Vagina (tissue), 2 donors: ENCODE data around the gene ZNF385B. TPM values are rescaled to one million over a fixed set of nuclear protein-coding genes. Genes with fewer than 3 reads are reported as not detected.

Experiments
- DNase-seq, 2 donors: peaks; one replicate each; pipeline ENCODE4 v3.0.0-alpha.2; 2017; ENCODE audit errors: extremely low spot score in 2 of 2
- H3K27ac ChIP-seq: fragments of 200-600 bp; sonication (generic); one replicate; pipeline ENCODE4 v1.5.1; 2019
- H3K27me3 ChIP-seq: fragments of 200-600 bp; sonication (generic); one replicate; pipeline ENCODE4 v1.5.1; 2019
- H3K36me3 ChIP-seq, 2 donors: fragments of 200-600 bp; sonication (generic); one replicate each; pipeline ENCODE4 v1.5.1; 2017 to 2019
- H3K4me1 ChIP-seq: fragments of 200-600 bp; sonication (generic); one replicate; pipeline ENCODE4 v1.5.1; 2019
- H3K4me3 ChIP-seq, 2 donors: fragments of 200-600 bp; sonication (generic); 1 replicate in 1 of 2; 2 replicates in 1 of 2; pipeline ENCODE4 v1.5.1; 2016 to 2019
- H3K9me3 ChIP-seq: fragments of 200-600 bp; sonication (generic); one replicate; pipeline ENCODE4 v1.5.1; 2019
- POLR2A ChIP-seq, 2 donors: fragments of 450-650 bp; IDR thresholded peaks; one replicate each; pipeline ENCODE4 v1.6.1; 2017; ENCODE audit warnings: antibody characterized with exemption in 2 of 2, mild to moderate bottlenecking in 2 of 2, moderate library complexity in 2 of 2
- POLR2AphosphoS5 ChIP-seq, 2 donors: sonication (generic); formaldehyde crosslinking; IDR thresholded peaks; one replicate each; pipeline ENCODE4 v1.9.0; 2017; ENCODE audit warnings: antibody characterized with exemption in 2 of 2, mild to moderate bottlenecking in 2 of 2, low read depth in 1 of 2; ENCODE audit not compliant: insufficient read depth in 1 of 2
- intact Hi-C: fragments of 100-400 bp; cut with DNase I; formaldehyde crosslinking; loops from one replicate; pipeline ENCODE4 v1.15.1; 2023
- total RNA-seq: library from RNA; depleted of rRNA; stranded (reverse); fragments of >200 nt; gene quantifications from one replicate; pipeline ENCODE4 v1.2.3, GENCODE V29; 2016
- TF ChIP-seq, protein P1 (sequence below), 3 experiments: fragments of 450-650 bp in 2 of 3; fragments of 200-600 bp in 1 of 3; sonication (generic) in 1 of 3; IDR thresholded peaks; one replicate each; pipeline ENCODE4 v1.5.1; 2017 to 2019; ENCODE audit warnings: antibody characterized with exemption in 3 of 3, mild to moderate bottlenecking in 2 of 3, moderate library complexity in 2 of 3

Gene ZNF385B
- total RNA-seq, 1 donor from 2014 or later = 11.5 TPM

GRCh38 chr2:179862898-179863458, 1.6 kb upstream of the ZNF385B start:
- Histone ChIP-seq H3K27ac (no peak overlapping the region), H3K4me1 (peaks cover 9% of the 10 kb centered on the region), H3K9me3 (no peaks in the 10 kb centered on the region), H3K4me3 (no peak overlapping the region), H3K27me3 (no peaks in the 10 kb centered on the region), H3K36me3 (no peaks in the 10 kb centered on the region)
- intact Hi-C loops = no loop called here
- TF ChIP-seq, protein P1, sequence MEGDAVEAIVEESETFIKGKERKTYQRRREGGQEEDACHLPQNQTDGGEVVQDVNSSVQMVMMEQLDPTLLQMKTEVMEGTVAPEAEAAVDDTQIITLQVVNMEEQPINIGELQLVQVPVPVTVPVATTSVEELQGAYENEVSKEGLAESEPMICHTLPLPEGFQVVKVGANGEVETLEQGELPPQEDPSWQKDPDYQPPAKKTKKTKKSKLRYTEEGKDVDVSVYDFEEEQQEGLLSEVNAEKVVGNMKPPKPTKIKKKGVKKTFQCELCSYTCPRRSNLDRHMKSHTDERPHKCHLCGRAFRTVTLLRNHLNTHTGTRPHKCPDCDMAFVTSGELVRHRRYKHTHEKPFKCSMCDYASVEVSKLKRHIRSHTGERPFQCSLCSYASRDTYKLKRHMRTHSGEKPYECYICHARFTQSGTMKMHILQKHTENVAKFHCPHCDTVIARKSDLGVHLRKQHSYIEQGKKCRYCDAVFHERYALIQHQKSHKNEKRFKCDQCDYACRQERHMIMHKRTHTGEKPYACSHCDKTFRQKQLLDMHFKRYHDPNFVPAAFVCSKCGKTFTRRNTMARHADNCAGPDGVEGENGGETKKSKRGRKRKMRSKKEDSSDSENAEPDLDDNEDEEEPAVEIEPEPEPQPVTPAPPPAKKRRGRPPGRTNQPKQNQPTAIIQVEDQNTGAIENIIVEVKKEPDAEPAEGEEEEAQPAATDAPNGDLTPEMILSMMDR (IDR thresholded peaks at IDR 0.05) = no peak
- TF ChIP-seq POLR2AphosphoS5 (IDR thresholded peaks at IDR 0.05; ENCODE audit: insufficient read depth in 1 of 2, low read depth in 1 of 2) = no peak
- TF ChIP-seq POLR2A (IDR thresholded peaks at IDR 0.05) = no peak
- DNase-seq = no peak

DNA sequence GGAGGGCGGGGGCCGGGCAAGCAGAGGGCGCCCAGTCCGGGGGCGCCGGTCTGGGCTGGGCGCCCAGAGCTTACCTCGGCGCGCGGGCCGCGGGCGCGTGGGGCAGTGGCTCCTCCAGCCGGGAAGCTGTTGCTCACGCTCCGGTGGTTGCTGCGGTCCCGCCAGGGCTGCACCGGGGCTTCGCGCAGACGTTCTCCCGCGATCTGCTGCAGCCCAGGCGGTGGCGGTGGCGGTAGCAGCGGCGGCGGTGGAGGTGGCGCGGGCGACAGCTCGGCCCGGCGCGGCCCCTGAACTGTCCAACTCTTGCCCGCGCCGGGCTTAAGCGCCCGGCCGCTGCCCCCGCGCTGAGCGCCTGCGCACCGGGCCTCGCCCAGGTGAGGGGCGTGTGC, 391 bp downstream of the ZNF385B start:
- no peaks in the 10 kb centered on the region for H3K27me3 ChIP-seq
- peak overlapping the region; percentile 37 for H3K27ac ChIP-seq
- H3K36me3 ChIP-seq = no peaks in the 10 kb centered on the region
- no peaks in the 10 kb centered on the region for H3K9me3 ChIP-seq
- peak overlapping the region; percentile 46 to 48 for H3K4me3 ChIP-seq
- intact Hi-C loops = no loop called here
- DNase-seq = no peak
- peaks cover 9% of the 10 kb centered on the region for H3K4me1 ChIP-seq
- TF ChIP-seq POLR2A (IDR thresholded peaks at IDR 0.05) (no peak), POLR2AphosphoS5 (IDR thresholded peaks at IDR 0.05; ENCODE audit: insufficient read depth in 1 of 2, low read depth in 1 of 2) (no peak)
- TF ChIP-seq, protein P1 (IDR thresholded peaks at IDR 0.05) = no peak

GRCh38 chr2:179860255-179861026, 971 bp downstream of the ZNF385B start:
- no peaks in the 10 kb centered on the region for H3K9me3 ChIP-seq
- H3K27me3 ChIP-seq = no peaks in the 10 kb centered on the region
- intact Hi-C loops = no loop called here
- DNase-seq = no peak
- peaks cover 9% of the 10 kb centered on the region for H3K4me1 ChIP-seq
- H3K27ac ChIP-seq = peak overlapping the region; percentile 37
- H3K4me3 ChIP-seq = peak overlapping the region; percentile 46 to 48
- TF ChIP-seq, protein P1 (IDR thresholded peaks at IDR 0.05) = no peak
- TF ChIP-seq POLR2AphosphoS5 (IDR thresholded peaks at IDR 0.05; ENCODE audit: insufficient read depth in 1 of 2, low read depth in 1 of 2) = peak in 1 of 2 donors; percentile 18
- no peaks in the 10 kb centered on the region for H3K36me3 ChIP-seq

GRCh38 chr2:179859523-179859922, 1.9 kb downstream of the ZNF385B start:
- Histone ChIP-seq H3K4me3 (peak overlapping the region in 1 of 2 donors; percentile 46), H3K4me1 (peaks cover 9% of the 10 kb centered on the region)

More at GRCh38 chr2:179859523-179859922, 1.9 kb downstream of the ZNF385B start:
- no peaks in the 10 kb centered on the region for H3K9me3 ChIP-seq
- H3K27me3 ChIP-seq = no peaks in the 10 kb centered on the region
- no peaks in the 10 kb centered on the region for H3K36me3 ChIP-seq
- intact Hi-C loops = no loop called here
- TF ChIP-seq, protein P1 (IDR thresholded peaks at IDR 0.05) = no peak
- TF ChIP-seq POLR2A (IDR thresholded peaks at IDR 0.05) (no peak), POLR2AphosphoS5 (IDR thresholded peaks at IDR 0.05; ENCODE audit: insufficient read depth in 1 of 2, low read depth in 1 of 2) (no peak)
- H3K27ac ChIP-seq = no peak overlapping the region
- DNase-seq = no peak
